GM23338 (cell line): ENCODE results near the gene SLC8A1. TPM values are rescaled to one million over a fixed set of nuclear protein-coding genes. Genes with fewer than 3 reads are reported as not detected.
A peak's percentile ranks its signal among the peaks of the same experiment; 100 is the strongest.

ENCODE experiments used
- ATAC-seq: fragments of 200-7000 bp; cut with Tn5 transposase; 3 replicates; pipeline ENCODE4 v1.9.1; 2020
- DNase-seq: peaks from one replicate; pipeline ENCODE4 v3.0.0-alpha.2; 2015; ENCODE audit warnings: low spot score
- H2AFZ ChIP-seq: fragments of 200-600 bp; sonication (generic); 2 replicates; pipeline ENCODE4 v1.8.0; 2016; ENCODE audit warnings: antibody characterized with exemption, mild to moderate bottlenecking, moderate library complexity
- H3F3A ChIP-seq: fragments of 200-600 bp; sonication (generic); replicated peaks from 2 replicates; pipeline ENCODE4 v1.8.0; 2017; ENCODE audit warnings: antibody characterized with exemption, mixed run types, low read depth
- H3K27ac ChIP-seq: fragments of 200-600 bp; sonication (generic); 2 replicates; pipeline ENCODE4 v1.6.1; 2016; ENCODE audit warnings: low read depth
- H3K27me3 ChIP-seq: fragments of 200-600 bp; sonication (generic); 2 replicates; pipeline ENCODE4 v1.8.0; 2016; ENCODE audit warnings: mild to moderate bottlenecking, mixed run types, moderate library complexity; ENCODE audit not compliant: insufficient read depth
- H3K36me3 ChIP-seq: fragments of 200-600 bp; sonication (generic); 2 replicates; pipeline ENCODE4 v1.8.0; 2016; ENCODE audit warnings: mild to moderate bottlenecking; ENCODE audit not compliant: insufficient read depth
- H3K4me1 ChIP-seq: fragments of 200-600 bp; sonication (generic); 2 replicates; pipeline ENCODE4 v1.8.0; 2016; ENCODE audit warnings: mild to moderate bottlenecking, moderate library complexity; ENCODE audit not compliant: insufficient read depth
- H3K4me2 ChIP-seq: fragments of 200-600 bp; sonication (generic); 2 replicates; pipeline ENCODE4 v1.7.1; 2017; ENCODE audit warnings: mixed run types
- H3K4me3 ChIP-seq: fragments of 200-600 bp; sonication (generic); 2 replicates; pipeline ENCODE4 v1.6.1; 2016; ENCODE audit warnings: mixed run types
- H3K79me2 ChIP-seq: fragments of 200-600 bp; sonication (generic); replicated peaks from 2 replicates; pipeline ENCODE4 v1.8.0; 2017; ENCODE audit warnings: mild to moderate bottlenecking; ENCODE audit not compliant: insufficient read depth
- H3K9me2 ChIP-seq: fragments of 200-600 bp; sonication (generic); 2 replicates; pipeline ENCODE4 v1.8.0; 2017; ENCODE audit not compliant: insufficient read depth
- H4K20me1 ChIP-seq: fragments of 200-600 bp; sonication (generic); replicated peaks from 2 replicates; pipeline ENCODE4 v1.8.0; 2017; ENCODE audit warnings: mild to moderate bottlenecking; ENCODE audit not compliant: insufficient read depth
- H3K27ac Mint-ChIP-seq: 2 replicates; pipeline ENCODE4 v1.8.0; 2020; ENCODE audit warnings: inconsistent platforms, mild to moderate bottlenecking, moderate library complexity, mixed read lengths
- H3K27me3 Mint-ChIP-seq: 3 replicates; pipeline ENCODE4 v1.8.0; 2022; ENCODE audit warnings: low read depth, mild to moderate bottlenecking, moderate library complexity, mixed read lengths, inconsistent platforms; ENCODE audit not compliant: insufficient read depth, poor library complexity
- H3K36me3 Mint-ChIP-seq: 3 replicates; pipeline ENCODE4 v1.8.0; 2021; ENCODE audit warnings: low read depth, mild to moderate bottlenecking, inconsistent platforms, moderate library complexity, mixed read lengths
- H3K4me1 Mint-ChIP-seq: 3 replicates; pipeline ENCODE4 v1.8.0; 2020; ENCODE audit warnings: mild to moderate bottlenecking, inconsistent platforms, mixed read lengths
- H3K4me3 Mint-ChIP-seq: 3 replicates; pipeline ENCODE4 v1.8.0; 2021; ENCODE audit warnings: moderate library complexity, mild to moderate bottlenecking, inconsistent platforms, mixed read lengths
- H3K9me3 Mint-ChIP-seq: 3 replicates; pipeline ENCODE4 v1.8.0; 2020; ENCODE audit warnings: moderate library complexity, mild to moderate bottlenecking, inconsistent platforms, mixed read lengths
- CREB1 ChIP-seq: fragments of 250-450 bp; sonication (Bioruptor Pico); IDR thresholded peaks from 2 replicates; pipeline ENCODE4 v1.5.0; 2020; ENCODE audit warnings: low read depth, mild to moderate bottlenecking, moderate library complexity
- EZH2 ChIP-seq: fragments of 200-600 bp; sonication (generic); IDR thresholded peaks from one replicate; pipeline ENCODE4 v1.8.0; 2017; ENCODE audit warnings: antibody characterized with exemption, mild to moderate bottlenecking, low read depth; ENCODE audit not compliant: unreplicated experiment
- EZH2phosphoT487 ChIP-seq: fragments of 200-600 bp; sonication (generic); IDR thresholded peaks from one replicate; pipeline ENCODE4 v1.8.1; 2018; ENCODE audit warnings: antibody characterized with exemption; ENCODE audit not compliant: unreplicated experiment
- JUNB ChIP-seq: IDR thresholded peaks from one replicate; pipeline ENCODE4 v1.6.1; 2016; ENCODE audit warnings: antibody characterized with exemption; ENCODE audit not compliant: unreplicated experiment
- NANOG ChIP-seq: IDR thresholded peaks from 2 replicates; pipeline ENCODE4 v1.6.1; 2016; ENCODE audit warnings: antibody characterized with exemption, borderline replicate concordance
- POLR2AphosphoS5 ChIP-seq: IDR thresholded peaks from 2 replicates; pipeline ENCODE4 v1.6.1; 2016; ENCODE audit warnings: antibody characterized with exemption, low read depth
- REST ChIP-seq: IDR thresholded peaks from one replicate; pipeline ENCODE4 v1.6.1; 2018; ENCODE audit warnings: antibody characterized with exemption; ENCODE audit not compliant: unreplicated experiment
- STAT1 ChIP-seq: IDR thresholded peaks from one replicate; pipeline ENCODE4 v1.6.1; 2016; ENCODE audit warnings: antibody characterized with exemption; ENCODE audit not compliant: unreplicated experiment
- ZNF114 ChIP-seq: fragments of 250-450 bp; sonication (Bioruptor Pico); IDR thresholded peaks from 2 replicates; pipeline ENCODE4 v1.5.0; 2020; ENCODE audit warnings: mild to moderate bottlenecking, moderate library complexity
- ZNF331 ChIP-seq: fragments of 250-450 bp; sonication (Bioruptor Pico); IDR thresholded peaks from 2 replicates; pipeline ENCODE4 v1.5.0; 2020; ENCODE audit warnings: low read depth, mild to moderate bottlenecking, moderate library complexity
- ZNF462 ChIP-seq: fragments of 250-450 bp; sonication (Bioruptor Pico); IDR thresholded peaks from 2 replicates; pipeline ENCODE4 v1.5.0; 2020; ENCODE audit warnings: mild to moderate bottlenecking, moderate library complexity
- polyA plus RNA-seq: library from polyadenylated mRNA; unstranded; fragments of >200 nt; fragmentation: Nextera tagmentation; extraction: Ambion mirVana; gene quantifications from 2 replicates; pipeline ENCODE4 v1.2.1, GENCODE V29; 2016
- total RNA-seq: library from RNA; depleted of rRNA; stranded (reverse); fragments of >200 nt; shearing (Covaris generic); gene quantifications from 2 replicates; pipeline ENCODE4 v1.2.3, GENCODE V29; 2014
- TF ChIP-seq, protein P1 (sequence below), 2 experiments: fragments of 200-600 bp in 1 of 2; sonication (generic) in 1 of 2; conservative IDR thresholded peaks; 2 replicates each; pipeline versions ENCODE4 v1.5.1 to v1.6.1; 2016 to 2017; ENCODE audit warnings: antibody characterized with exemption in 2 of 2, low read depth in 2 of 2, mild to moderate bottlenecking in 2 of 2, moderate library complexity in 1 of 2
- TF ChIP-seq, protein P2 (sequence below): IDR thresholded peaks from 2 replicates; pipeline ENCODE4 v1.6.1; 2016; ENCODE audit warnings: antibody characterized with exemption

Gene SLC8A1
- total and polyA plus RNA-seq, 2 experiments from 2014 or later = 2.5 to 3.3 TPM

DNA sequence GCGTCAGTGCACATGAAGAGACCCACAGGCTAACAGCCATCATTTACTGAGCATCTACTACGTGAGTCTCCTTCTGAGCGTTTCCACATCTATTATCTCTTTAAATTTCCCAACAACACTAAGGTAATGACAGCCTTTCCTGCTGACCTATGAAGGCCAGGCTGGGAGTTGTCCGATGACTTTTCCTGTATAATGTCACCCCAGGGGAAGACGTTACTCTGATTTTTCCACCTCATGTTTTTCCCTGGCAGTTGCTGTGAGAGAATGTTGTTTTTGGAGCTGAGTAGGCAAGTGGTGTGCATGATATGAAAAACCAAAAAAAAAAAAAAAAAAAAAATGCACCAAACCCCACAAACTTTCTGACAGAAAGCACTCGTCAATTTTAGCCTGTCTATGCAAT lies 207.6 kb downstream of the SLC8A1 start:
- no peaks in the 10 kb centered on the region for H3K79me2 ChIP-seq
- TF ChIP-seq, protein P1, sequence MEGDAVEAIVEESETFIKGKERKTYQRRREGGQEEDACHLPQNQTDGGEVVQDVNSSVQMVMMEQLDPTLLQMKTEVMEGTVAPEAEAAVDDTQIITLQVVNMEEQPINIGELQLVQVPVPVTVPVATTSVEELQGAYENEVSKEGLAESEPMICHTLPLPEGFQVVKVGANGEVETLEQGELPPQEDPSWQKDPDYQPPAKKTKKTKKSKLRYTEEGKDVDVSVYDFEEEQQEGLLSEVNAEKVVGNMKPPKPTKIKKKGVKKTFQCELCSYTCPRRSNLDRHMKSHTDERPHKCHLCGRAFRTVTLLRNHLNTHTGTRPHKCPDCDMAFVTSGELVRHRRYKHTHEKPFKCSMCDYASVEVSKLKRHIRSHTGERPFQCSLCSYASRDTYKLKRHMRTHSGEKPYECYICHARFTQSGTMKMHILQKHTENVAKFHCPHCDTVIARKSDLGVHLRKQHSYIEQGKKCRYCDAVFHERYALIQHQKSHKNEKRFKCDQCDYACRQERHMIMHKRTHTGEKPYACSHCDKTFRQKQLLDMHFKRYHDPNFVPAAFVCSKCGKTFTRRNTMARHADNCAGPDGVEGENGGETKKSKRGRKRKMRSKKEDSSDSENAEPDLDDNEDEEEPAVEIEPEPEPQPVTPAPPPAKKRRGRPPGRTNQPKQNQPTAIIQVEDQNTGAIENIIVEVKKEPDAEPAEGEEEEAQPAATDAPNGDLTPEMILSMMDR (conservative IDR thresholded peaks at IDR 0.05; ENCODE audit: low read depth in 2 of 2) = no peak
- TF ChIP-seq ZNF462 (CRISPR knock-in tag) (no peak), ZNF114 (CRISPR knock-in tag) (no peak), ZNF331 (CRISPR knock-in tag) (no peak), REST (no peak), EZH2phosphoT487 (no peak), NANOG (no peak), JUNB (no peak), POLR2AphosphoS5 (no peak), EZH2 (no peak), CREB1 (CRISPR knock-in tag) (no peak), STAT1 (no peak)
- TF ChIP-seq, protein P2, sequence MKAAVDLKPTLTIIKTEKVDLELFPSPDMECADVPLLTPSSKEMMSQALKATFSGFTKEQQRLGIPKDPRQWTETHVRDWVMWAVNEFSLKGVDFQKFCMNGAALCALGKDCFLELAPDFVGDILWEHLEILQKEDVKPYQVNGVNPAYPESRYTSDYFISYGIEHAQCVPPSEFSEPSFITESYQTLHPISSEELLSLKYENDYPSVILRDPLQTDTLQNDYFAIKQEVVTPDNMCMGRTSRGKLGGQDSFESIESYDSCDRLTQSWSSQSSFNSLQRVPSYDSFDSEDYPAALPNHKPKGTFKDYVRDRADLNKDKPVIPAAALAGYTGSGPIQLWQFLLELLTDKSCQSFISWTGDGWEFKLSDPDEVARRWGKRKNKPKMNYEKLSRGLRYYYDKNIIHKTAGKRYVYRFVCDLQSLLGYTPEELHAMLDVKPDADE = no peak
- H3F3A ChIP-seq = no peaks in the 10 kb centered on the region
- Mint-ChIP-seq H3K27me3 (no peaks in the 10 kb centered on the region), H3K27ac (peak overlapping the region; percentile 49), H3K4me1 (peaks cover 26% of the 10 kb centered on the region), H3K9me3 (no peaks in the 10 kb centered on the region; the same call in 1 of the 3 replicates), H3K4me3 (no peak overlapping the region), H3K36me3 (no peaks in the 10 kb centered on the region; the same call in 2 of the 3 replicates)
- H3K4me1 ChIP-seq = peaks cover 18% of the 10 kb centered on the region
- no peaks in the 10 kb centered on the region for H3K27me3 ChIP-seq
- H3K27ac ChIP-seq = 0 out of 2 replicates have a peak overlapping the region, but pooled peaks have one; percentile 10
- H3K4me3 ChIP-seq = no peak overlapping the region
- H3K9me2 ChIP-seq = no peaks in the 10 kb centered on the region
- no peaks in the 10 kb centered on the region for H3K36me3 ChIP-seq
- ATAC-seq (peak; percentile 24), DNase-seq (no peak)
- no peaks in the 10 kb centered on the region for H4K20me1 ChIP-seq
- H2AFZ ChIP-seq = no peak overlapping the region
- peak overlapping the region; percentile 51 for H3K4me2 ChIP-seq
